H1 (cell line): ENCODE measurements around the gene ANXA5.

Experiments
- CREB1 ChIP-seq: IDR thresholded peaks from 2 replicates; pipeline ENCODE4 v1.6.1; 2012; ENCODE audit warnings: inconsistent platforms
- CTCF ChIP-seq, 3 experiments: IDR thresholded peaks; 1 replicate in 2 of 3; 2 replicates in 1 of 3; pipeline versions ENCODE4 v1.5.1 to v1.6.1; 2011; ENCODE audit warnings: low read length in 3 of 3, mild to moderate bottlenecking in 3 of 3, inconsistent platforms in 2 of 3, low read depth in 1 of 3, moderate library complexity in 1 of 3; ENCODE audit not compliant: insufficient read depth in 1 of 3; ENCODE audit errors: control extremely low read depth in 1 of 3
- POLR2AphosphoS5 ChIP-seq: IDR thresholded peaks from 2 replicates; pipeline ENCODE4 v1.6.1; 2011; ENCODE audit warnings: low read depth, low read length
- RFX5 ChIP-seq: IDR thresholded peaks from 2 replicates; pipeline ENCODE4 v1.6.1; 2011; ENCODE audit warnings: low read depth, low read length, improper control_type of control experiment, borderline replicate concordance

- TF ChIP-seq RFX5 (no peak), CREB1 (no peak), CTCF (IDR thresholded peaks at IDR 0.05; ENCODE audit: control extremely low read depth in 1 of 3, insufficient read depth in 1 of 3, low read depth in 1 of 3, low read length in 3 of 3) (no peak), POLR2AphosphoS5 (no peak)
These were observed 3.3 kb downstream of the ANXA5 start for GRCh38 chr4:121693450-121693849.
